NCI-H748 (cell line): ENCODE measurements around the gene IFNA17.
A peak's percentile ranks its signal among the peaks of the same experiment; 100 is the strongest.
"Not testable (repeated sequence)": the region's sequence is repeated elsewhere in the genome, so short reads cannot be mapped to it uniquely, and the experiment has no call there.

Source experiments
- DNase-seq: peaks from one replicate; lab custom pipeline; 2025; ENCODE audit not compliant: unreplicated experiment; lab: John Stamatoyannopoulos, UW

IFNA17 gene

DNA sequence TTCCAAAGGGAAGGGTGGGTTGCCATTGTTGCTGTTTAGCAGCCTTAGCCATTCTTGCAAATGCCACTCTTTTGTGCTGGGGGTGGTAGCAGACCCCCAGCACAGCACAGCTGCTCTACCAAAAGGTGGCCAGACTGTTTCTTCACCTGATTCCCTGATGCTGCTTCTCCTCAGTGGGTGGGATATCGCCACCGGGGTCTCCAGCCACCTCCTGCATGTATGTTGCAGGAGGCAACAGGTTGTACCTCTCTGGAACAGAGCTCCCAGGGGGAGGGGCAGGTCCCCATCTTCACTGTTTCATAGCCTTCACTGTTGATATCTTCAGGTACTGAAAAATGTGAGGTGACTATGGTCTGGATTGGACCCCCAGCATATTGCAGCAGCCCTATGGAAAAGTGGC is 17.2 kb downstream of the IFNA17 start:
- not testable (repeated sequence) for DNase-seq

DNA sequence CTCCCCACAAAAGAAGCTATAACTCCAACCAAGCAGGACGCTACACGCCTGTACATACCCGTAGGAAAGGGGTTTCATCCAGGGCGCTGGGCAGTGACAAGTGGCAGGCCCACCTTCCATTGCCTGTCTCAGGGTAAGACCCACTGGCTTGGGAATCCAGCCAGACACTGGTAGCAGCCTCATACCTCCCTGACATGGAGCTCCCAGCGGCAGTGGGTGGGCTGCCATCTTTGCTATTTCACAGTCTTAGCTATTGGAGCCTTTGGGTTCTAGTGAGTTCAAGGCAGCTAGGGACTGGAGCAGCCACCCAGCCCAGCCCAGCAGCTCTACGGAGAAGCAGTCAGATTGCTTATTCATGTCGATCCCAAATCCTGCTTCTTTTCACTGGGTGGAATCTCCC is 17.7 kb downstream of the IFNA17 start:
- no peak for DNase-seq

DNA sequence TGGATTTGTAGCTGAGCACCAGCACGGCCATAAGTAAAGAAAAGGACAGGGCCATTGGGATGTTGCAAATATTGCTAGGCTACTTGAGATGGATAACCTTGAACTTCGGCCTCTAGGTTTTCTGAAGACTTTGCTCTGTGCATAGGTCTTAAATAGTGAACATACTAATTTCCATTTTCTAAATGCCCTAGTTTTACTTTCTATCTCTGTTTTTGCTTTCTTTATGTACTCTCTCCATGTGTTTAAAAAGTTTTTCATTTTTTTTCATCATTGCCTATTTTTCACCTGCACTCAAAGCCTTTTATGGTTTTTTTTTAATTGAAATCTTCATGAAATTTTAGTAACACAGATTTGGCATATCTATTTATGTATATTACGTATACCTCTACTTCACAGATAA is 21.0 kb downstream of the IFNA17 start, which contains the start of gene IFNA10:
Gene IFNA10 (minus strand): TSS at position 101 of the 400 bp plus-strand sequence. CDS start 46 bp downstream, at position 55.
- not testable (repeated sequence) for DNase-seq

DNA sequence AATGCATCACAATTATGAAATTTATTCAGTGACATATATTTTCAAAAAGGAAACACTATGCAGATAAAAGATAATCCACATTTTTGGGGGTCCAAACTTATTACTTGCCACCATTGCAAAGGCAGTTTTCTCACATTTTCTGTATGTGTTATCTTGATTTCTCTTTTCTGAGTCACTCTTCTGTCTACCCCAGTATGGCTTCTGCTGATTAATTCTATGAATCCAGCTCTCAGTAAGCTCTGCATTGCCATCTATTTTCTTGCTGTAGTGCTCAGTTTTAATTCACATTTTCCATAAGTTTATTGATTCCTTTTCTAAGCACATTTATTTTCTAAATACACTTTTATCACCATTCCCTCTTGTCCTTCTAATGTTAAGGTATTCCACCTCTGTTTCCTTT is 22.8 kb downstream of the IFNA17 start:
- no peak for DNase-seq

DNA sequence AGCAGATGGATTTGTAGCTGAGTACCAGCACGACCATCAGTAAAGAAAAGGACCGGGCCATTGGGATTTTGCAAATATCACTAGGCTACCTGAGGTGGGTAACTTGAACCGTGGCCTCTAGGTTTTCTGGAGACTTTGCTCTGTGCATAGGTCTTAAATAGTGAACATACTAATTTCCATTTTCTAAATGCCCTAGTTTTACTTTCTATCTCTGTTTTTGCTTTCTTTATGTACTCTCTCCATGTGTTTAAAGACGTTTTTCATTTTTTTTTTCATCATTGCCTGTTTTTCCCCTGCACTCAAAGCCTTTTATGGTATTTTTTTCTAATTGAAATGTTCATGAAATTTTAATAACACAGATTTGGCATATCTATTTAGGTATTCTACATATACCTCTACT is 25.9 kb downstream of the IFNA17 start, which contains the start of gene IFNA7:
Gene IFNA7 (minus strand): TSS at position 101 of the 400 bp plus-strand sequence. CDS start 40 bp downstream, at position 61.
- DNase-seq, result not testable (repeated sequence)

DNA sequence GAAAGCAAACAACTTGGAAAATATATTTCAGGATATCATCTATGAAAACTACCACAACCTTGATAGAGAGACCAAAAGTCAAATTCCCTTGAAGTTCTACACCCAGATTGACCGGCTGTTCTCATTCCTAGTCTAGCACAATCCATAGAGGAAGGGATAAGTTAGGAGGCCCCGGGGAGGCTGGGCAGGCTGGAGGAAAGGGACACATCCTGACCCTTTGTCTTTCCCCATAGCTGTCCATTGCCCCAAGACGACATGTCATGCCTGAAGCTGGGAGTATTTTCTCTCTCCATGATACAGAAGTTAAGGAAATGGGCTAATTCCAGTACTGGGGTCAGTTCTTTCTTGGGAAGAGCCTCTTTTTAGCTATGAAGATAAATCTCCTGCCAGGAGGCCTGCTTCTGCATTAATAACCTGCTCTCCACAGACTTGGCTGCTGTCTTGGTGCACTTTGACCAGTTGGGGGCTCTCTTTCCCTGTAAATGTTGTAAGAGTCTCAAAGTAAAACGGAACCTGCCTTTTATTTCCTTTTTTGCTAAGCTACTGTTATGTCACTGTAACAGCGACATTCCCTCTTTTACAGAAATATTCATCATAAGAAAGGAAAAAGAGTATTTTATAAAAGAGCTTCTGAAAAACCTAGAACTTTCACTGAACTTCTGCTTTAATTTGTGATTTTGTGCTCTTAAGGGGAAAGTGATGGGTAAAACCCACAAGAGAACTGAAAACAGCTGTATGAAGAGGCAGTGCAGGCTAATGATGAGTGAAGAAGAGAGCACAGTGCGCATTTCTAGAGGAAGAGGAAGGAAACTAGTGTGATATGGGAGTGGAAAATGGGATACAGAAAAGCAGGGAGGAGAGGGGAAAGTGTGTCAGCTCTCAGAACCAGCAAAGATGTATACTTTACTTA is 32.9 kb downstream of the IFNA17 start:
- DNase-seq, result peak; percentile 23

DNA sequence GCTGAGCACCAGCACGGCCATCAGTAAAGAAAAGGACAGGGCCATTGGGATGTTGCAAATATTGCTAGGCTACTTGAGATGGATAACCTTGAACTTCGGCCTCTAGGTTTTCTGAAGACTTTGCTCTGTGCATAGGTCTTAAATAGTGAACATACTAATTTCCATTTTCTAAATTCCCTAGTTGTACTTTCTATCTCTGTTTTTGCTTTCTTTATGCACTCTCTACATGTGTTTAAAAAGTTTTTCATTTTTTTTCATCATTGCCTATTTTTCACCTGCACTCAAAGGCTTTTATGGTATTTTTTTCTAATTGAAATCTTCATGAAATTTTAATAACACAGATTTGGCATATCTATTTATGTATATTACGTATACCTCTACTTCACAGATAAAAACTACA is 40.5 kb downstream of the IFNA17 start, which contains the start of gene IFNA4:
Gene IFNA4 (minus strand): TSS at position 101 of the 400 bp plus-strand sequence. CDS start 56 bp downstream, at position 45.
- not testable (repeated sequence) for DNase-seq

DNA sequence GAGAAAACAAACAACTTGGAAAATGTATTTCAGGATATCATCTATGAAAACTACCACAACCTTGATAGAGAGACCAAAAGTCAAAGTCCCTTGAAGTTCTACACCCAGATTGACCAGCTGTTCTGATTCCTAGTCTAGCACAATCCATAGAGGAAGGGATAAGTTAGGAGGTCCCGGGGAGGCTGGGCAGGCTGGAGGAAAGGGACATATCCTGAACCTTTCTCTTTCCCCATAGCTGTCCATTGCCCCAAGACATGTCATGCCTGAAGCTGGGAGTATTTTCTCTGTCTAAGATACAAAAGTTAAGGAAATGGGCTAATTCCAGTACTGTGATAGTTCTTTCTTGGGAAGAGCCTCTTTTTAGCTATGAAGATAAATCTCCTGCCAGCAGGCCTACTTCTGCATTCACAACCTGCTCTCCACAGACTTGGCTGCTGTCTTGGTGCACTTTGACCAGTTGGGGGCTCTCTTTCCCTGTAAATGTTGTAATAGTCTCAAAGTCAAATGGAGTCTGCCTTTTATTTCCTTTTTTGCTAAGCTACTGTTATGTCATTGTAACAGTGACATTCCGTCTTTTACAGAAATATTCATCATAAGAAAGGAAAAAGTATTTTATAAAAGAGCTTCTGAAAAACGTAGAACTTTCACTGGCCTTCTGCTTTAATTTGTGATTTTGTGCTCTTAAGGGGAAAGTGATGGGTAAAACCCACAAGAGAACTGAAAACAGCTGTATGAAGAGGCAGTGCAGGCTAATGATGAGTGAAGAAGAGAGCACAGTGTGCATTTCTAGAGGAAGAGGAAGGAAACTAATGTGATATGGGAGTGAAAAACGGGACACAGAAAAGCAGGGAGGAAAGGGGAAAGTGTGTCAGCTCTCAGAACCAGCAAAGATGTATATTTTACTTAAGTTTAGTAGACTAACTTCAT is 44.9 kb downstream of the IFNA17 start:
- peak; percentile 6 for DNase-seq
